Measurements from ENCODE around the gene AAMP. TPM values are rescaled to one million over a fixed set of nuclear protein-coding genes. Genes with fewer than 3 reads are reported as not detected.
A peak's percentile ranks its signal among the peaks of the same experiment; 100 is the strongest.

The AAMP gene
- total RNA-seq, 4 donors from 2014 or later: 91.8 to 151 (median 115) TPM

GRCh38 chr2:218286570-218287459 lies 16.9 kb upstream of the AAMP start:
- Histone ChIP-seq H3K27ac (peak overlapping the region; percentile 91 to 100 (median 95)), H3K4me1 (peaks cover 13 to 88% (median 53%) of the 10 kb centered on the region in 4 donors), H3K4me3 (peak overlapping the region; percentile 26 to 95 (median 40)), H3K9me3 (no peaks in the 10 kb centered on the region), H3K36me3 (peaks cover 0 to 9% (median 0%) of the 10 kb centered on the region in 3 donors), H3K27me3 (no peaks in the 10 kb centered on the region)
- TF ChIP-seq CTCF (IDR thresholded peaks at IDR 0.05) (no peak), POLR2A (IDR thresholded peaks at IDR 0.05) (peak; percentile 83 to 95)
- peak; percentile 89 to 96 (median 89) for DNase-seq

GRCh38 chr2:218285604-218286003 lies 15.7 kb upstream of the AAMP start:
- H3K27ac ChIP-seq: peak overlapping the region; percentile 91 to 100 (median 95)

GRCh38 chr2:218284106-218284811 lies 14.3 kb upstream of the AAMP start:
- H3K27ac ChIP-seq: peak overlapping the region; percentile 81 to 99 (median 91)
- H3K27me3 ChIP-seq: no peaks in the 10 kb centered on the region
- peaks cover 0 to 35% (median 0%) of the 10 kb centered on the region in 3 donors for H3K36me3 ChIP-seq
- TF ChIP-seq CTCF (IDR thresholded peaks at IDR 0.05) (no peak), POLR2A (IDR thresholded peaks at IDR 0.05) (peak in 1 of 2 donors; percentile 20)
- peak in 2 of 3 donors; percentile 53 to 84 for DNase-seq
- H3K4me3 ChIP-seq: peak overlapping the region in 1 of 4 donors; percentile 6
- H3K4me1 ChIP-seq: peaks cover 10 to 72% (median 39%) of the 10 kb centered on the region in 4 donors
- H3K9me3 ChIP-seq: no peaks in the 10 kb centered on the region

More at GRCh38 chr2:218285604-218286003, 15.7 kb upstream of the AAMP start:
- TF ChIP-seq POLR2A (IDR thresholded peaks at IDR 0.05) (no peak), CTCF (IDR thresholded peaks at IDR 0.05) (no peak)
- peaks cover 0 to 21% (median 0%) of the 10 kb centered on the region in 3 donors for H3K36me3 ChIP-seq
- H3K4me1 ChIP-seq: peaks cover 13 to 85% (median 48%) of the 10 kb centered on the region in 4 donors
- no peaks in the 10 kb centered on the region for H3K27me3 ChIP-seq
- H3K9me3 ChIP-seq: no peaks in the 10 kb centered on the region
- DNase-seq: no peak
- H3K4me3 ChIP-seq: peak overlapping the region in 2 of 4 donors; percentile 41 to 95

- peaks cover 7 to 54% (median 34%) of the 10 kb centered on the region in 4 donors for H3K4me1 ChIP-seq
- H3K36me3 ChIP-seq: peaks cover 0 to 53% (median 0%) of the 10 kb centered on the region in 3 donors
Observed at GRCh38 chr2:218282173-218282991, 12.4 kb upstream of the AAMP start.

More at GRCh38 chr2:218282173-218282991, 12.4 kb upstream of the AAMP start:
- no peaks in the 10 kb centered on the region for H3K27me3 ChIP-seq
- no peaks in the 10 kb centered on the region for H3K9me3 ChIP-seq
- peak overlapping the region; percentile 26 to 70 (median 52) for H3K27ac ChIP-seq
- TF ChIP-seq CTCF (IDR thresholded peaks at IDR 0.05) (no peak), POLR2A (IDR thresholded peaks at IDR 0.05) (no peak)
- no peak overlapping the region for H3K4me3 ChIP-seq
- DNase-seq: no peak

Data from Peyer's patch (tissue), 4 donors.